ENCODE results near the gene TCHHL1.

TCHHL1 gene

DNA sequence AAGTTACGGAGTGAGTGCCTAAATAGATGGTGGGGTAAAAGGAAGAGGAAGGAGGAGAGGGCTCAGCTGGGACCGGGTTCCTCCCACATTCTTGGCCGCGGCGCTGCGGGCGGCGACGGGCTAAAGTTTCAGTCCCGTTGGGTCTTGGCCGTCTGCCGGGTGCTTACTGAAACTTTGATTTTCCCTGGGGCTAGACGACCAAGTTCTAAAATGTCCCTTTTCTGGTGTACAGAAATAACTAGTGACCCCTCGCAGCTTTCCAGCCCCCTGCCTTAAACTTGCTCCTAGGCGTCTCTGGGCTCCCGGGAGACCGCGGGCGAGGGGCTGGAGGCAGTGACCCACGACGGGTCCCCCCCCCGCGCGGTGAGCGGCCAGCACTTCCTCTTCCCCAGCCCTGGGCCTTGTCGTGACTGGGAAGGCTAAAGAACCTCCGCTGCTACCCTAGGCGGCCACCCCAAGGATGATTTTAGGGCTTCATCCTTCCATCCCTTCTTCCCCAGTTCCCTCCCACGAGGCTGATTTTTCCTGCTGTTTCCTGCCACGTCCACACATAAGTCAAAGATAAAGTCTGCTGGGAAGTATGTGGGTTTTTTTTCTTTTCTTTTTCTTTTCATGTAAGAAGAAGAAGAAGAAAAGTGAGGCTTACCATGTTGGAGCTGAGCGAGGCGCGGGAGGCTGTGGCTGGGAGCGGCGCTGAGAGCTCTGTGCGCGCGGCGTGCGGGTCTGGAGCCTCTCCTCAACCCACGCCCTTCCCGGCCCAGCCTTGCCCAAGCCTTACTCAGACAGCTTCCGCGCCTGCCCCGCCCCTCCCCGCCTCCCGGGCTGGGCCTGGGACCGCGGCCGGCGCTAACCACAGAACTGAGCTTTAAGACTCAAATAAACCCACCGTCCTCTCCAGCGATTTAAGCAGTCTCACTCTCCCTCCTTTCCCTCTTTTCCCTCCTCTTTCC, 52.3 kb downstream of the TCHHL1 start, which contains the start of gene S100A11:
Gene S100A11, minus strand, starts transcription at position 738 of the 950 bp plus-strand sequence. Its CDS starts 89 bp downstream, at position 649.
- peak; percentile 84 for DNase-seq

DNA sequence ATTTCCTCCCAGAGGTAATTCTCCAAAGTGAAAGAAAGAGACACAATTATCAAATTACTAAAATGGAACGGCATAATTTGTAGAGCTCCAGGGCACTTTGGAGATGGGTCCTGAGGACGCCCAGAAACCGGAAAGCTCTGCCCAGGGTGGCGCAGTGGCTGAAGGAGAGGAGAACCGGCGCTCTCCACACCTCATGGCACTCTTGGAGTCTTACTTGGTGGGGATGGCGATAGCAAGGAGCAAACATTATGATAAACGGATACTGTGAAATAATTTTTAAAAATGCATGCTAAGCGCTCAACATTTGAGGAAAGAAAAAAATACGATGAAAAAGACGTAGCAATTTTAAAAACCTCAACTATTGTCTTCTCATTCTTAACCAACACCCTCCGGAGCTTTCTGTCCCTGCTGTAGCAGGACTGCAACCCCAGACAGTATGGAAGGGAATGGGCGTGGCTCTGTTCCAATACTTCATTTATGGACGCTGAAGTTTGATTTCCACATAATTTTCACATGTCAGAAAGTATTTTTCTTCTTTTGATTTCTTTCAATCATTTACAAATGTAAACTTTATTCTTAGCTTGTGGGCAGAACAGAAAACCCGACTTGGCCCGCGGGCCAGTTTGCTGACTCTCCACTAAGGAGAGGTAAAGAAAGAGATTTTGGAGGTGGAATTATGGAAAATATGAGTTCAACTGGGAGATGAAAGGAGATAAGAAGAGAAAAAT, 53.2 kb downstream of the TCHHL1 start:
- peak; percentile 34 for DNase-seq

DNA sequence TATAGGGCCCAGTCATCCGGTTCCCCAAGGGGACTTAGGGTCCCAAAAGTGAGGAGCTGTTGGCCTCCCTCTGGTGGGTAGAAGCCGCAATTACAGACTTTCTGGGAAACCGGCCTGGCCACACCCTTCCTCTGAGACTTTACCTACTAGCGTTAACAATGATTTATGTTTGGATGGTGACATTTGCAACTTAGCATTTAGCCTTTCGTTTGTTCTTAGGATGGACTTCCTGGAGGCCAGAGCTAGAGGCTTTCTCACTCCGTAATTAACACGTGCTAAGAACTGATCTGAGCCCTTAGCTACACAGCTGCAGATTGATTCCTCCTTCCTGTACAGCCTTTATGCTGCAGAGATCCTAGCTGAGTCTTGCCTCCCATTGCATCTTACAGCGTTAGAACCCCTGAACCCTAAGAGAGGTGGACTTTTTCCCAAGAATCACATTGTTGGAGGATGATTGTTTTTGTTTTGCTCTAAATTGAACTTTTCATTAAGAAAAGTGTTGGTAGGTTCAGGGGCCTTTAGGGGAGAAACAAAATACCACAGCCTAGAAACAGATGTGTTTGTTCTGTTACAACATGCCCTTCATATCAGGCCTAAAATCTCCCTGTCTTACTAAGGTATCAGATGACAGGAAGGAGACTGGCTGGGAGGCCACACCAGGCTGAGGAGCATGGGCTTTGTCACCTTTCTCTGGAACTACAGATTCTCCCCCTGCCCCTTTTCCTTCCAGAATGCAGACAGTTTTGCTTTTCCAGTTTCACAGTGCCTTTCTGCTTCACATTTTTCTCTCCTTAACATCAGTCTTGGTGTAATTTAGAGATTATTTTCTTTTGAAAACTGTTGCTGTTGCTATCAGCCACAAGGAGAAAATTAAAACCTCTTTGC, 54.0 kb downstream of the TCHHL1 start:
- DNase-seq: peak; percentile 67

DNA sequence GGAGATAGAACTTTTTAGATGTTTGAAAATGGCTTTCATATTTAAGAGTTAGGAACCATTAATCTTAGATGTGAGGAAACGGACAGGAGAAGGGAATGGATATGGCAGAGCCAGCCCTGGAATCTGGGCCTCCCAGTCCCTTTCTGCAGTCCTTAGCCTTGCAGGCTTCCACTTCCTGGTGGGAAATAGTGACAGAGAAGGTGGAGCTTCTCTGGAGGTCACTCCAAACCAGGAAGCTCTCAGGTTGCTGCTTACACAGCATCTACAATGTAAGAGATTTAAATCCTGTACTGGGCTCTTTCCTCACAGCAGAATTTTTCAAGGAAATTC, 54.6 kb downstream of the TCHHL1 start:
- no peak for DNase-seq

Data from HCEC 1CT (cell line).